A172 (cell line): ENCODE results near the gene SNX20. TPM values are rescaled to one million over a fixed set of nuclear protein-coding genes. Genes with fewer than 3 reads are reported as not detected.

Experiments used
- DNase-seq: peaks from one replicate; pipeline ENCODE4 v3.0.0-alpha.2; 2015; ENCODE audit warnings: low spot score
- total RNA-seq: library from RNA; depleted of rRNA; stranded (reverse); fragments of >200 nt; shearing (Covaris generic); gene quantifications from 2 replicates; pipeline ENCODE4 v1.2.3, GENCODE V29; 2014

The SNX20 gene
- total RNA-seq, 1 experiment from 2014 or later, result not detected

- no peak for DNase-seq
Observed at GRCh38 chr16:50705436-50706110, 24.5 kb upstream of the SNX20 start.

- no peak for DNase-seq
Observed at GRCh38 chr16:50704245-50704644, 23.1 kb upstream of the SNX20 start.

DNA sequence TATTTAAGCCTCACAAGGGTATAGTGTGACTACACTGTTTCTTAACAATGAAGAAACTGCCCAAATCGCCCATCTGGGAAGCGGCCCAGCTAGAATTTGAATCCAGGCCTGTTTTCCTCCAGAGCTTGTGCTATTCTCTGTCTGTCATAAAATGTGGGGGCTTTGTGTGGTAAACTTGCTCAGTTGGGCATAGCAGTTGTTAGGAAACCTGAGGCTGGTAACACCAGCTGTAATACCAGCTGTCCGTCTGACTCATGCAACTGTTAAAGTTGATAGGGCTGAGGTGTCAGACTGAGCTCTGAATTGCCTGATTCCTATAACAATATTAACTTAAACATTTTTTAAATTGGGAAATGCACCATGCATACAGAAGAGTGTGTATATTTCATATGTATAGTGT is 21.6 kb upstream of the SNX20 start:
- DNase-seq, result no peak

DNA sequence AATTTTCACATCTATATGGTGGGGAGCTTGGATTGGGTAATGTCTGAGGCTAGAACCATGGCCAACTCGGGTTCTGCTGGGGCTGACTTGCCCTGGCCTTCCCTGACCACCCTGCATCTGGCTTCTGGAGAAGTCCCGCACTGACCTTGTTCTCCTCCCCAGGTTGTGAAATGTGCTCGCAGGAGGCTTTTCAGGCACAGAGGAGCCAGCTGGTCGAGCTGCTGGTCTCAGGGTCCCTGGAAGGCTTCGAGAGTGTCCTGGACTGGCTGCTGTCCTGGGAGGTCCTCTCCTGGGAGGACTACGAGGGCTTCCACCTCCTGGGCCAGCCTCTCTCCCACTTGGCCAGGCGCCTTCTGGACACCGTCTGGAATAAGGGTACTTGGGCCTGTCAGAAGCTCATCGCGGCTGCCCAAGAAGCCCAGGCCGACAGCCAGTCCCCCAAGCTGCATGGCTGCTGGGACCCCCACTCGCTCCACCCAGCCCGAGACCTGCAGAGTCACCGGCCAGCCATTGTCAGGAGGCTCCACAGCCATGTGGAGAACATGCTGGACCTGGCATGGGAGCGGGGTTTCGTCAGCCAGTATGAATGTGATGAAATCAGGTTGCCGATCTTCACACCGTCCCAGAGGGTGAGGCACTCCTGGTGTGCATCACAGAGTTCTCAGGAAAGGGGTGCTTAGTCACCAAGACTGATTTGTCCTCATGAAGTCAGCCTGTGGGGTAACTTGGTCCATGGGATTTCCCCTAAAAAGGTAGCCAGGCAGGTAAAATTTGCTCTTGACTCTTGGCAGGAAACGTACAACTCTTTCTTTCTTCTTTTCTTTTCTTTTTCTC is 18.4 kb upstream of the SNX20 start:
- DNase-seq, result peak; percentile 14

GRCh38 chr16:50697881-50698767 is 17.0 kb upstream of the SNX20 start:
- DNase-seq, result peak; percentile 71

DNA sequence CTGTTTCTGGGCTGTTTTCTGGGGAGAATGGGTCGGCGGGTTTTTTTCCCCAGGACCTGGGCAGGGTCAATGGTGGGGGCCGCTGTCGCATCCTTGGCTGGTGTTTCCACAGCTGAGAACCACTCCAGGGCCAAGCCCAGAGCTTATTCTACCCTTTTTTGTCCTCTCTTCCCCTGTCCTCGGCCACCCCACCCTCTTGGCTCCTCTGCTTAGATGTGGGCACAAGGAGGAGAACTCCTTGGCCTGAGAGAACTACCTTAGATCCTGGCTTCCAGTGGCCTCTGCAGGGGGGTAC is 16.3 kb upstream of the SNX20 start:
- DNase-seq, result no peak

- peak; percentile 80 for DNase-seq
Observed at GRCh38 chr16:50696575-50697420, 15.7 kb upstream of the SNX20 start.

DNA sequence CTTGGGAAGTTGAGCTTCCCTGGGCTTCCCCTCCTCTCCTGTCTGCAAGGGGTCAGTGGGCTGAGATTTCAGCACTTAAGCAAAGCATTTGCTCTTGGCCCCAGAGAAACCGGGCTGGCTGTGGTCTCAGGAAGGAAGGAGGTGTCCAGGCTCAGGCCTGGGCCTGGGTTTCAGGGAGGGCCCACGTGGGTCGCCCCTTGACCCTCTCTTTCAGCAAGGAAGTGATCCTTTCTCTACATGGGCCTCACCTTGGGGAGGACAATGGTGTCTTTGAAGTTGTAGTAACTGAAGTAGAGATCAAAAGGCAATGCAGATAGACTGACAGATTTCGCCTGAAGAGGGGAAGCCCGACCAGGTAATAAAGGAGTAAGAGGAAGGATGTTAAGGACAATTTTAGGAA is 15.0 kb upstream of the SNX20 start:
- DNase-seq, result no peak

DNA sequence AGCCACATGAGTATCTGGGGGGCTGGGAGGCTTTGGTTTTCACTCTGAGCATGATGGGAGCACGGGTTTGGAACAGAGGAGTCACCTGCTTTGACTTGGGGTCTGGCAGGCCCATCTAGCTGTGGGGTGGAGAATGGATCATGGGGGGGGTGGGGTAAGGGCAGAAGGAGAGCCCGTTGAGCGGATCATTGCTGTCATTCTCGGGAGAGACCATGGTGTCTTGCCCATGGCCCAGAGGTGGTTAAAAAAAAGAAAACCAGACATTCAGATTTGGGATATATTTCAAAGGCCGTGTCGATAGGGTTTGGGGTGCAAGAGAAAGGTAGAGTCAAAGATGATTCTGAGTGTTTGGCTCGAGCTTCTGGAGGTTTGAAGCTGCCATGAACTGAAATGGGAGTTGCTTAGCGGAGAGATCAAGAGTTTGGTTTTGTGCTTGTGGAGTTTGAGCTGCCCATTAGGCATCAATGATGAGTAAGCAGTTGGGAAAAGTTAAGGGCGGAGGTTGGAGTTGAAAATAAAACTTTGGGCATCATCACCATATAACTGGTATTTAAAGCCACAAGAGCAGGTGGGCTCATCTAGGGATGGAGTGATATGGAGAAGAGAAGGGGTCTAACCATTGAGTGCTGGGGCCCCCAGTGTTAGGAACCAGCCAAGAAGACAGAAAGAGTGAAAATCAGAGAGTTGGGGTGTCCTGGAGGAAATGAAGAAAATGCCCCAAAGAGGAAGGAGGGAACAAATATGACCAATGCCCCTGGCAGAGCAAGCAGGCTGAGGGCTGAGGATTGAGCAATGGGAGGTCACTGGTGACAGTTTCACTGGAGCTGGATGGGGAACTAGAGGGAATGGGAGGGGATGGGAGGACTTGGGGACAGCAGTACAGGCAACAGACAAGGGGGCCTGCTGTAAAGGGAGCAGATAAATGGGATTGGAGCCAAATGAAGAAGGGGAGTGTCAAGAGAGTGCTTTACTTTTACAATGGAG is 14.2 kb upstream of the SNX20 start:
- no peak for DNase-seq

DNA sequence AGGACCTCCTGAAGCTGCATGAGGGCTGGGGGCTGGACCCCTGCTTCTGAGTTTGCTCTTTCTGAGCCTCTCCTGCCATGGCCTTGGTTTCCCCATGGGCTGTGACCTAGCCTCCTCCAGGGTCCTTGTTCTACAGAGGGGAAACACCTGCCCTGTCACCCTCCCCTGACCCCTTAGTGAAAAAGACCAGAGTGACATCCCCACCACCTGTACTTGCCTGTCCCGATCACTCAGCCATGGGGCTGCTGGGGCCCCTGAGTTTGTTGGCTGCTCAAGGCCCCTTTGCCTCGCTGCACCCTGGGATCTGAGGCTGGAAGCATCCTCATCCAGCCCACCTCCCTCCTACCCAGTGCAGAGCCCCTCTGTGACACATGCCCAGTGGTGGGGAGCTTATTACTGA is 13.1 kb upstream of the SNX20 start:
- no peak for DNase-seq

GRCh38 chr16:50692999-50693781 is 12.1 kb upstream of the SNX20 start, which contains the start of gene NOD2:
Gene NOD2 (plus strand): TSS chr16:50693606. CDS start chr16:50699496, 5,890 bp downstream.
- DNase-seq, result no peak

GRCh38 chr16:50692644-50692998 is 11.5 kb upstream of the SNX20 start:
- no peak for DNase-seq

GRCh38 chr16:50690177-50690576 is 9.1 kb upstream of the SNX20 start:
- DNase-seq, result no peak

DNA sequence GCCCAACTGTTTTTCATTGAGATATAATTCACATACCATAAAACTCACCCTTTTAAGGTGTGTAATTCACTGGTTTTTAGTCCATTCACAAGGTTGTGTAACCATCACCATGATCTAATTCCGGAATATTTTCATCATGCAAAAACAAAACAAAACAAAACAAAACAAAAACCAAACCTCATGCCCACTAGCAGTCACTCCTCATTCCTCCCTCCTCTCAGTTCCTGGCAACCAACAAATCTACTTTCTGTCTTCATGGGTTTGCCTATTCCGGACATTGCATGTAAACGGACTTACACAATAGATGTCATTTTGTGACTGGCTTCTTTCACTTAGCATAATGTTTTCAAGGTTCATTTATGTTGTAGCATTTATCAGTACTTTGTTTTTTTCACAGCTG is 7.8 kb upstream of the SNX20 start:
- DNase-seq, result no peak

DNA sequence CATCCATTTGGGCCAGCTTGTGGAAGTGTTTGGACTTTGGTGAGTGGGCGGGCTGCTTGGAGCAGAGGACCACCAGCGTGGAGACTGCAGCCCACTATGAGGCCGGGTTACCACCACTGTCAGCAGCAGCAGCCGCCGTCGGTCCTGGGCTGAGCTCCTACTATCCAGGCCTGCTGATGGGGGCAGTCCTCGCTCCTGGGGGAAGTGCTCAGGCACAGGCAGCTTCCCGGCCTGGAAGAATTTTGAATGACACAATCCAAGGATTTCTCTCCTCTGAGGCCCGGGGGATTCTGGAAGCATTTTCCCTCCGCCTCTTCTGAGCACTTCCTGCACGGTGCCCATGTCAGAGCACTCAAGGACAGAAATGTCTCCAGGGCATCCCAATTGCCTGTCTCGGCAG is 7.0 kb upstream of the SNX20 start:
- no peak for DNase-seq

DNA sequence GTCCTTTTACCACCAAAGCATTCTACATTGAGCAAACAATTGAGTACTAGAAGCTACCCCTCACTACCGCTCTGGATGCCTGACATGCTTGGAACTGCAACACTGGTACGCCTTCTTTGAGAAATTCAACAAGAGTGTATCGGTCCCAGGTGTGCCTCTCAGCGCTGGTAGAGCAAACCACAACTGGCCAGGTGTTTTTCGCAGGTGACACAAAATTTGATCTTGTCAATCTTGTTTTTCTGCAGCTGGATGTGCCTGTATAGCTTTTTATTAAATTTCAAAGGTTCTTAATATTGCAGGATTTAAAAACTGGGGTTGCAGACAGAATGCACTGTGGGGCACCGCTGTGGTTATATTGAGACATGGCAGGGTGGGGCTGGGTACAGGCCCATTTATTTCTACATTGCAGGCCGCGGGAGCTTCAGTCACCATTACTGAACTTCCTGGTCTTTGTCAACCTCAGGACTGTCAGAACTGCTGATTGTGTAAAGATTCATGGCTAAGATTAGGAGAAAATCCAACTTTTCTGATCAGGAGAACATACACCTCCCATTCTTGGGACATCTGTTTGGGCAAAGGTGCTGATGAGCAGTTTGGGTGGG is 4.5 kb upstream of the SNX20 start:
- DNase-seq, result no peak

DNA sequence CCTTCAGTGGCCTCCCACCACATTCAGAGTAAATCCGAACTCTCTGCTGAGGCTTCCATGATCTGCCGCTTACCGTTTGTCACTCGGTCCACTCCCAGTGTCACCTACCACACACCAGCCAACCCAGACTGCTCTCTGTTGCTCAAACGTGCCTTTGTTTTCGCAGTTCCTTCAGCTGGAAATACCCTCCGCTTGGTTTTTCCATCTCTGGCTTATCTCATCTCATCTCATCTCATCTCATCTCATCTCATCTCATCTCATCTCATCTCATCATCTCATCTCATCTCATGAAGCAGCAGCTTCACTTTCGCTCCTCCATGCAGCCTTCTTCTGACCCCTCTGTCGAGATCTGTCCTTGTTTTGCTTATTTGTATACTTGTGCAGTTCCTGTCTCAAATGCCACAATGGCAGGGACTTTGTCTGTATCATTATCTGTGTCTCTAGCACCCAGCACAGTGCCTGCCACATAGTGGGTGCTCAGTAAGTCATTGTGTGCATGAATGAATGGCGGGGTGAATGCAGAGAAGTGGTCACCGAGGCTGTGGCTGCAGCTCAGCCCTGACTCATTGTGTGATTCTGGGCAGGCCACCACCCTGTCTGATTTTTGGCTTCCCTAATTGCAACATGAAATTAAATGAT is 3.8 kb upstream of the SNX20 start:
- no peak for DNase-seq

- DNase-seq, result no peak
Observed at GRCh38 chr16:50683689-50684374, 2.7 kb upstream of the SNX20 start.
